Left forelimb (tissue), 1 donor: Measurements from ENCODE around the gene PHYHIPL.

Source experiments
- DNase-seq: peaks from one replicate; pipeline ENCODE4 v3.0.0-alpha.2; 2018; ENCODE audit warnings: low spot score

The PHYHIPL gene

DNA sequence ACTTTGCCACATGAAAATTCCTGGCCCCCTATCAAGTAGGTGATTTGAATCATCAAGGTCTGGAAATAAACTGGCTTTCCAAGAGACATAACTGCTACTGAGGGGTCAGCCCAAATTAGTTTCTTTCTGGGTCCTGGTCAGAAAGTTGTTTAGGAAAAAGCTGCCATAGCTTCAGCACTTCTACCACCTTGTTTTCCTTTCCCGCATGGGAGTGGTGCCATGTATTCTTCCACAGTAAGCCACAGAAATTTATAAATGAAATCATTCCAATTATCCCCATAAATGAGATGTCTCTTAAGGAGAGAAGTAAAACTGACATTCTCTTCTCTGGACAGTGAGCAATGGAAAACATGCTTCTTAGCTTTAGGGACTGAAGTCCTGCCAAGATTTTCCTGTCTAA lies 80.8 kb downstream of the PHYHIPL start:
- no peak for DNase-seq

DNA sequence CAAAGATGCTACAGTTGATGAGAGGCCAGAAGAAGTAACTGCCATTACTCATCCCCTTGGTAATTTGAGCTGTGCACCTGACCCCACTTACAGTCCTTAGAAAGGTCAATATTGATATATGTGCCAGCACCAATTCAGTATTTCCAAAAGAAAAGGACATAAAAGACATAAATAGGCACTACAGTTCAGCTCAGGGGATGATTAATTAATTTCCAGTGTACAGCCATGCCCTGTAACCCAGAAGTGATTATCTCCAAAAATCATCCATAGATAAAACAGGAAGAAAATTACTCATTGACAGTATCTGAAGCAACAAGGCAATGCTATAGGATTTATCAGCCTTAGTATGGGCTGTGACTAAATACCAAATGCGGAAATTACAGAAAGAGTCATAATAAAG lies 82.4 kb downstream of the PHYHIPL start:
- no peak for DNase-seq

DNA sequence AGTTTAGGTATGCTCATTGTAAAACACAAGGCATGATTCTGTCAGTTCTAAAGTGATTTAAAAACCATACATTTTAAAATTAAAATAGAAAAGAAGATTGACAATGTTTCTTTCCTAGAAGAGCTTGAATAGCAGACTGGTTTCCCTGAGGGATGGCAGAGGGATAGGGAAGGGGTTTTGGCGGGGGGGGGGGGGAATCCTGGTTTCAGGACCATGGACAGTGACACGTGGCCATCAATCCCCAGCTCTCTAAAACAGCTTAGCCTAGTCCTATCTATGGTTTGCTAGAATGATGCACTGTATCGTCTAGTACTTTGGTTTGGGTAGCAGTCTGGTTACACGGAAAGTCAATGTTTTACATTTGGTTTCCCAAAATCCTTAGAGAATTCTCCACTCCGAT lies 88.7 kb downstream of the PHYHIPL start:
- no peak for DNase-seq

DNA sequence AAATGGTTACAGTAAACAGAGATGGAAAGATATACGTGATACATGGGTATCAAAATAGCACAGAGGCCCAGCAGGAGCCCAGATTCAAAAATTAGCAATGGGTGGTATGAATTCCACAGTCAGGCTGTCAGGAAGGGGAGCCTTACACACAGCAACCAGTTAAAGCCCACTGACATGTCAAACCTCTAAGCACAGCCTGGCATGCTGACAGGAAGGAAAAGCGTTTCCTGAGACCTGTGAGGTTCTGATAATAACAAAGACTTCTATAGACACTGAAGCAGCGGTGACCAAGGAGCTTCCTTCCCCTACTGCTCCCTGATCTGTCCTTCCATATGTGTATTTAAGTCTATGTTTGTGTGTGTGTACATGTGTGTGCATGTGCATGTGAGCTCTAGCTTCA lies 89.9 kb downstream of the PHYHIPL start:
- no peak for DNase-seq

DNA sequence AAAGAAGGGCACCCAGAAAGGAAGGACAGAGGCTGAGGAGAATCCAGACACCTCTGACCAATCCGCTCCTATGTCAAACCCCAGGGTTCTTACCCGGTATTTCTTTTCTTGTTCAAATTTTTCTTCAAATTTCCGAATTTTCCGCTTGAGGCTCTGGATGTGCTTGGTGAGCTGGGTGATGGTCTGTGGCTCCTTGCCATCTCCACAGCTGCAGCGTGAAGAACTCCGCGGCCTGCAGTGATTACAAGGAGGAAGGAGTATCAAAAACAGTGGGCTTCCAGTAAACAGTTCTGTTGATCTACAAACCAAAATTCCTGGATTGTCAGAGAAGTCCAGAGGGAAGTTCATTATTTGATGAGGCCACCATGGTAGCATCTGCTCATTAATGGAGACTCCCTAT lies 92.0 kb downstream of the PHYHIPL start:
- DNase-seq = no peak

DNA sequence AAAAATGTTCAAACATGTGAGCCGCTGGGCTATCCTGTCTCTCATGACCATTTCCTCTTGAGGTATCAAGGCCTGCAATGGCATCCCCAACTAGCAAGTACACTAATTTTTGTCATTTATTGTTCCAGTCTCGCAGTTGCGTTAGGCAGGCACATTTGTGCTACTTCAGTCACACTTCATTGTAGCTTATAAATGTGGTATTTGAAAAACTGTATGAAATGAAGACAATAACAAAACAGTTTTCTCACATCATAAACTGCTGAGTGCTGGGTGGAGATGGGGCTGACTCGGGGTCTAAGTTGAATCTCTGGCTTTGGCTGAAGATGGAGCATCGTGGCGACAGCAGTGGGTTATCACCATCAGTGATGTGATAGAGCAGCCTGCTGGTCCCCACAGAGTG lies 93.2 kb downstream of the PHYHIPL start:
- DNase-seq = no peak

DNA sequence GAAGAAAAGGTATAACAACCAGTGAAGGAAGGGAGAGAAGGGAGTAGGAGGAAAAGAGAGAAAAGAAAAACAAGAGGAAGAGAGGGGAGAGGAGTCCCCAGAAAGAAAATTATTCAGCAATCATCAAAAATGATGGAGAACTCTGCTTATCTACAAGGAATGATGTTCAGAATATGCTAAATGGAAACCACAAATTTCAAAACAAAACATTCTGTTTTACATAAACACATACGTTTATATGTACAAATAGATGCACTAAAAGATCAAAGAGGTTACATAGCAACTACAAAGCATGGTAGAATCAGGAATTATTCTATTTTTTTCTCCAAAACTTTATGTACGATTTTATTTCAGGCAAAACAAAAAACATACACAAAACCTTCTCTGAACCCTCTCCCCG lies 94.0 kb downstream of the PHYHIPL start:
- DNase-seq = no peak

DNA sequence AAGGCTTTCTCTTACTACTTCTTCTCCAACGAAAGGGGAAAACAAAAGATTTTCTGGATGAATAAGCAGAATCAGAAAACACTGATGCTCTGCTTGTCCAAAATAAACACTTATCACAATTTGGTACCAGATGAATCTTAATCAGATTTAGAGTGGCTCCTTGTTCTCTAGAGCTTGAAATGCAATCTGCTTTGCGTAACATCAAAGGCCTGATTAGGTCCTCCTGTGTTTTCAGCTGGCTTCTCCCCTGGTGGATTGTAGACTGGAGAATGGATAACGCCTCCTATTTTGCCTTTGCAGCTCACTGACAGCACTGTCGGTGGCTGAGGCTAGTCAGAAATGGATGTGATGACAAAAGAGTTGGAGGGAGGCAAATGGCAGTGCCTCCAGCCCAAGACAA lies 94.7 kb downstream of the PHYHIPL start:
- no peak for DNase-seq

DNA sequence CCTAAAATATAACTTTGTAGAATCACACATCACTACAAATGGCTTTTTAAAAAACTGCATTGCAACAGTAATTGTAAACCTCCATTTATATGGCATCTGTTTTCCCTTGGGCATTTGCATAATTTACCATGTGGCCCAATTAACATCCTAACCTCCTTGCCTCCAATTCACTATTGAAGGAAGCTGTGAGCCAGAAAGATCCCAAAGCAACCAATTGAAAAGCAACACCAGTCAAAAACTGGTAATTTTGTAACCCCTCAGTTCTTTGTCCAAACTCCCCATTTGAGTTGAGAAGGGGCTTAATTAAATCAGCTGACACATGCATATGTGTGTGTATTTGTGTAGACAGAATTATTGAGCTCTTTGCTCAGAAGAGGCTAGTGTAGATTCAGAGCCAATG lies 95.6 kb downstream of the PHYHIPL start:
- DNase-seq = no peak

DNA sequence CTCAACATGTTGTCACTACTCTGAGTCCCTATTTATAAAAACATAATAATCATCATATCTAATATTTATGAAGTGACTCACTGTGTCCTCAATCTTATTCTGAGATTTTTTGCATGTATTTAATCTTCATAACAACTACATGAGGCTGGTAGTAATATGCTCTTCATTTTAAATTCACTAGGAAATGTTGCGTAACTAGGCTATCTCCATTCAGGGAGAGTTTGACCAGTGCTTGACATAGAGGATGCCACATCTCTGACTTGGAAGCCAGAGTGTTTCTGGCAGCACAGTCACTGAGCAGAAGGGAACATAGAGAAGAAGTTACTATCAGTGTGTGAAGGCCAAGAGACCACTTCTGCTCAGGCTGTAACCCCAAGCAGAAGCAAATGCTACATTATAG lies 97.0 kb downstream of the PHYHIPL start:
- no peak for DNase-seq

DNA sequence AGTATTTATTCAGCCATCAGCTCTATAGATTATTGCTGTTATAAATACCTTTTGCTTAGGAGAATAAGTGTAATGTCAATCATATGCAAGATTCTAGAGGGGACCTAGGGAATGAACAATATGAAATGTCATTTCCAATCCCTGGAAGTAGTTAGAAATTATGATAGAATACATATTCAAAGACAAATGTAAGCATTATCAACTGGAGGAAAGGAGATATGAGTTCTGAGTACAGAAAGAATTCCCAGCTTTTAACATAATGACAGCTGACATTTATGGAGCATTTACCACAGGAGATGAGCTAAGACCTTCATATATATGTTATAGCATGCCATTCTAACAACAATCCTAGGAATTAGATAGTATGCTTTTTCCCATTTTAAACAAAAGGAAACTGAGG lies 99.7 kb downstream of the PHYHIPL start:
- DNase-seq = no peak

DNA sequence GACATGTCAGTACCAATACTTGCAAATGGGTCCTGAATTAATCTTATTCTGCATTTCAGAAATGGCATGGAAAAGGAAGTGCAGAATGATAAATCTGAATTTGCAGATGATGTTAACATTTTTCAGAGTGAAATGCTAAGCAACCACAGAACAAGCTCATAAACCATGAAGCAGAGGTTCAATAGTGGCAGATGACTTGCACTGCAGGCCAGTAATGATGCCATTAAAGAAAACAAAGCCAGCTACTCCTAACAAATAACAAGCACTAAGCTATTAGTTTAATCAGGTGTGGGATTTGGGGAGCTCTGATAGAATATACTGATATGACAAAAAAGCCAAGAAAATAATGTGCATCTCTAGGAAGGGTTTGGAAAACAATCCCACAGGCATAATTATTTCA lies 100.5 kb downstream of the PHYHIPL start:
- no peak for DNase-seq

DNA sequence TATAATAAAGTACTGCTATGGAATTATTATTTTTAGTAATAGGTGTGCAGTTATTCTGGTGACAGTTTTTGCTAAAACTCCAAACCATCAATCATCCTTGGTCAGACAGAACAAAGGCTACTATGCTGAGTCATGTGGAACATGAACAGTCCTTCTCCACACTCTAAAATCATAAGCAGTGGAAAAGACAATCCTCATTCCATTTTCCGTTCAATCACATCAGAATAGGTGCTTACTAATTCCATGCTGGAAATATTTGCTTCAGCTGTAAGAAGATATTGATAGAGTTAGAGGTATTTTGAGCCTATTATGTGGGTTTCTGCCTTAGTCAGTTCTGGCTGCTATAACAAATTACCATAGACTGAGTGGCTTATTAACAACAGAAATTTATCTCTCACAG lies 103.0 kb downstream of the PHYHIPL start:
- DNase-seq = no peak

DNA sequence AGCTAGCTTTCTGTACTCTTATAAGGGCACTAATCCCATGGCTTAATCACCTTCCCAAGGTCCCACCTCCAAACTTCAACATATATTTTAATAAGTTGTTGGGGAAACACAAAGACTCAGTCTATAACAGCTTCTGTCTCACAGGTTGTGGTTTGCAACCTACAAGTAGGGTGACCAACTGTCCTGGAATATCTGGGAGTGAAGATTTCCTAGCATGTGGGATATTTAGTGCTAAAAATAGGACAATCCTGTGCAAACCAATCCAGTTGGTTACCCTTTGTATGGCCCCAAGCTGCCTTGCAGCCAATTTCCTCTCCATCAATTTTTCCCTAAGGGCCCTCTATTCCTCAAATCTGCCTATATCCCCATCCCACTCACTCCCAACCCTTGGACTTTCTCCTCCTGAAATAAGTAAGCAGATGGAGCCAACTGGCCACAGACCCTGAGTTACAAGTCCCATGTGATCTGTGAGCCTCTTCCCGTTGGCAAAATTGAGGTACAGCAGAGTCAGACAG lies 103.6 kb downstream of the PHYHIPL start:
- DNase-seq = no peak

DNA sequence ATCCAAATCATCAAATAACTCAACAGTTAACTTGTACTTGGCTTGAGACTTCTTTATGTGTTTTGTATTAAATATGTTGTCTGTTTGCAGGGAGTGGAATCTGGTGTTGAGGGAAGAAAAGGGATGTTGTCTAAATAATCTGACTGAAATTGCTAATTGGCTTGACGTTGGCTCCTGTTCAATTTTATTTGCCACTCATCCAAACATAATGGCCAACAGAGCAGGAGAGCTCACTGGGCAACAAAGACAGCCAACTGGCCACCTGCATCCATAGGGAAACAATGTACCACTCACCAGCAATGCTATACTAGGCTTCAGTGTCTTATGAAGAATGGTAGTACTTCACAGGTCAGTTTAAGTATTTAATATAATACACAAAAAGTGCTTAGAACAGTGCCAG lies 105.4 kb downstream of the PHYHIPL start:
- DNase-seq = no peak

DNA sequence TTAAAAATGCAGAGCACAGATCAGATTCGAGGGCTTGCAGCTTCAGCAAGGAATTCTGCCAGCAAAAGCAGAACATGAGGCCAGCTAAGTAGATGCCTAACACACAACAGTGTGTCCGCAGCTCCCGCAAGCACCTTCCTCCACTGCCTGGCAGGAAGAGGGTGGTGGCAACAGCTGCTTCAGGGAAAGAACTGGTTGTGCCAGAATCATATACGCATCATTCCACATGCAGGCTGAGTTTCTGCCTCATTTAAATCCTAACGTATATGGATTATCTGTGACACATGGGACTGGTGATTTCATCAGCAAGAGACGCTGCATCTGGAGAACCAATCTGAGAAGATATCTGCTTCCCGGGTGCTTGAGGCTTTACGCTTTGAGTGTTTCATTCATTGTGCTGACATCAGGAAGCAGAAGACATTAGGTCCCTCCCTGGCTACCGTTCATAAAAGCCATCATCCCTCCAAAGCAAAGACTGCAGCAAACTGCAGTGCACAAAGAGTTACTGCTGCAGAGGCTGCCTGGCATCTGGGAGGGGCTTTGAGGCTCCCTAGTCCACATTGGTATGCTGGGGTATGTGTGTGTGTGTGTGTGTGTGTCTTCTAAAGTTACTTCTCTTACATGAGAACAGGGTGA lies 107.1 kb downstream of the PHYHIPL start:
- DNase-seq = no peak

DNA sequence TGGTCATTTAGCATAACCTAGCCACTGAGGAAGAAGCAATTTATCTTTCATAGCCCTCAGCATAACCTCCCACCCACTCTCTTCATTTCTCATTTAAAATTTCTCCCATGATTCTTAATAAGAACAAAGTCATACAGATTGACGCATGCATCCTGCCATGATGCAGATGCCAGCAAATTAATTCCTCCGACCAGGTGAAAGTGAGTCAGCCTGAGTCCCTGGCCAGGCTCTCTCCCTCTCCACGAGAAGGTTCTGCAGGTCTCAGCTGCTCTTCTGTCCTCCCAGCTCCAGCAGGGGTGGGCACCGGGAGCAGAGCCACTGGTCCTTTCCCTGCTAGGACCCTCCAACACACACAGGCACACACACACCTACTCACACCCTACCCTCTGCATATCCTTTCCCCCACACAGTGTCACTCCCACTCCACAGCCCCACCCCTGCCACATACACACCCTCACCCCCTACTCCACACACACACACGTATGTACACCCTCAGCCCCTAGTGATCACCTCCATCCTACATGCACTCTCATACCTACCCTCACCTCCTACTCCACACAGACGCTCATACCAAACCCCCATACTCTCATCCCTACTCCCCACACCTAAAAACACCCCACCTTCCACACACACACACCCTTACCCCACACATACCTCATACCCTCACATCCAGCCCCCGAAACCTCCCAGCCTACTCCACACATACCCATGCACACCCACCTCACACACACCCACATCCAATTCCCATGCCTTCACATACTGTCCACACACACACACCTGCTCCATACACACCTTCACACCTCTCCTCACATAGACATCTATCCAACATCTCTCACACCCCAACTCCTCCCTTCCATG lies 107.9 kb downstream of the PHYHIPL start:
- DNase-seq = no peak

DNA sequence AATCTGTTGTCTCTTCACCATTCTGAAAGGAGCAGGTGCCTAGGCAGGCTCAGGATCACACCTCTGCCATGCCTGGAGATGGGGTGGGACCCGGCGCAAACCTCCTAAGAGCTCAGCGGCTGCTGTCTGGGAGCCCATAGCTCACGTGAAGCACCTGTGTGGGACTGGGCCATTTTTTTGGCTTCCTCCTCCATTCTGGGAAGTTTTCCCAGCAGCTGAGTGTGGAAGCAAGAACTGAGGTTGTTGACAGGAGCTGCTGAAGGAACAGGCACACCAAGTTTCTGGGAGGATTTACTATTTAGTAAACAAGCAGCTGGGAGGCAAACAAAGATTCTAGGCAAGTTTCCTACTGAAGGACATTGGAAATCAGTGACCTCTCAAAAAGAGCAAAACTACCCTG lies 108.6 kb downstream of the PHYHIPL start:
- no peak for DNase-seq

DNA sequence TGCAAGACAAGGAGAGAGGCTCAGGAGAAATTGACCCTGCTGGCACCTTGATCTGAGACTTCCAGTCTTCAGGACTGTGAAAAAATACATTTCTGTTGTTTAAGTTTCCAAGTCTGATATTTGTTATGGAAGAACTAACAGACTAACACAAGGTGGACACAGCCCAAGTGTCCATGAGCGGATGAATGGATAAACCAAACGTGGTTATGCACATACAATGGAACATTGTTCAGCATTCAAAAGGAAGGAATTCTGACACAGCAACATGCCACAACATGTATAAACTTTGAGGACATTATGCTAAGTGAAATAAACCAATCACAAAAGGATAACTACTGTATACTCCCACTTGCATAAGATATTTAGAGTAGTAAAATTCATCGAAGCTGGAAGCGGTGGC lies 109.4 kb downstream of the PHYHIPL start:
- no peak for DNase-seq

DNA sequence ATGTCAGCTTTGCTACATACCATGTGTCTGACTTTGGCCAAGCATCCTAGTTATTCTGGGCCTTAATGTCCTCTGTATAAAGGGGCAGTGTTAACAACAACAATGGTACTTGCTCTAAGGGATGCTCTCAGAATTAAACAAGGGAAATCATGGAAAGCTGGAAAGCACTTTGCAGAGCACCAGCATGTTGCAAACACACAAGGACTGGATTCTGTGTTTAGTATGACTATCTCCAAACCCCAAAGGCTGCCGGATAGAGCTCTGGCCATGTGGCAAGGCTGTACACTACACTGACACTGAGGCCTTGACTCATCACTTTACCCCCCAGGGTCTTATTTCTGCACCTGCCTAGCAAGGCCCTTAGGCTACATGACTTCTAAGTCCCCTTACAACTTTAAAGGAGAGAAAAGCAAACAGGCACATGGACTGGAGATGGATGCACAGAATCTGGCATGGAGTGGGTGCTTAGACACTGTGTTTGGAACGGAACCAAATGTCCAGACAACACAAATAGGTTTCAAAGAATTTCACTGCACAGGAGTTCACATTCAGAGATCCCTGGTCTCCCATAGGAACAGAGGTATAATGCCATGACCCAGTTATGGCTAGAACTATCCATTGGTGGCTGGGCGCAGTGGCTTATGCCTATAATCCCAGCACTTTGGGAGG lies 111.3 kb downstream of the PHYHIPL start:
- DNase-seq = no peak

DNA sequence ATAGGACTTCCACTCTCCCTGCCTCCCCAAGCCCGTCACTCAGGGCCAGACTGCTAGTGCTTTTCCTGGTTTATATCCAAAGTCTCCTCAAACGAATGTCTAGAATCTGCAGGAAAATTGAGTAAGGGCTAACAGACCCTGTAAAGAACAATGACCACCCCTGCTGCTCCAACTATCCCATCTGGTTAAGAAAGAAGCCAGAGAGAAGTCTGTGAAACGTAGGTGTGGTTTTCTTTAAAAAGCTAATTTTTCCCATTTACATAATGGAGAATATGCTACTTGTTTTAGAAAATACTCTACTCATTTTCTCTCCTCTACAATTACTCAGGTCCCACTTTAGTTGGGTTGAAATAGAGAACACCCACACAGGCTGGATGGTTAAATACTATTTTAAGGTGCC lies 113.4 kb downstream of the PHYHIPL start:
- DNase-seq = no peak

DNA sequence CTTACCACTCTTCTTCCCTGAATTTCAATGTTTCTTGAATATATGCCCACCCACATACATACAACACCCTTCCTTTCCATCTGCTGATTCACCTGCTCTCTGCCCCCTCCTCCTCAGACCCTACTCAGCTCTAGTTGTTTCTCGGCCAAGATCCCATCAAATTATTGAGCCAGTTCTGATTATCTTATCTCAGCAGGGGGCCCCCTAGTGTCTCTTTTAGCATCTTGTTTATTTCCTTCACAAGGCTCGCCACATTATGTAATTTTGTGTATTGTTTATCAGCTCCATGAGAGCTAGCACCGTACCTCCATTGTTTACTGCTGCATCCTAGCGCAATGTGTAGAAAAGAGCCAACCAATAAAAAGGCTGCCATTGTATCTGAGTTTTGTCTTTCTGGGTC lies 114.0 kb downstream of the PHYHIPL start:
- no peak for DNase-seq
